ENCODE results near the gene MRNIP.

DNA sequence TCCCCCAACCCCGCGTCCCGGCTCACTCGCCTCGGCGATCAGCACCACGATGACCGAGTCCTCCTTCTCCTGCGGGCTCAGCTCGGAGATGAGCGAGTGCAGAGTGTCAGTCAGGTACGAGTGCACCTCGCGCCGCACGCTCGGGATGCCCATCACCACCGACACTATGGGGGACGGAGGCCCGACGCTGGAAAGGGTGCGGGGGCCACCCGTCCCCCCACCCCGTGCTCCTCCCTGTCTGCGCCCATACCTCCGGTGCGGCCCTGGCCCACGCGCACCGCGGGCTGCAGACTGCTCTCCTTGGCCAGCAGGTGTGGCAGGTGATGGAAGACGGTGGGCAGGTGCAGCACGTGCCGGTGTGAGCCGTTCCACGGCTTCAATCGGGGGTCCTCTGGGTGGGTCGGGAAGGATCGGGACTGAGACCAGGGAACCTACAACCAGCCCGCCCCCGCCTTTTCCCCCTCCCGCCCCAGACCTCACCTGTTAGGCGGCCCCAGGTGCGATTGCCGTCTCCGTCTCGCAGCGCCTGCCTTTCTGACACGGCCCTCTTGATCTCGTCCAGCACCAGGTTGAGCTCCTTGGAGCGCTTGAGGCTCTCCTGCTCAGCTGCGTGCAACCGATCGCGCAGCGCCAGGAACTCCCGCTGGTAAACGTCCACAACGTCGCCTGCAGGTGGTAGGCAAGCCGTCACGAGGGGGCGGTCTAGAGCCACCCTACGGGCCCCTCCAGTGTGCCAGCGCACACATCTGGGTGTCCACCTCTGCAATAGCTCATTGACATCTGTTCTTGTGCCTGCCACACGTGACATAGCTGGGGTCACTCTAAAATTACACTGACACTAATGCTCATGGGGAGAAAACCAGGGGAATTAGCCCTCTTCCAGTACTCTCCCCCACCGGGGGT is 57.1 kb downstream of the MRNIP start:
- no peak for TF ChIP-seq SUZ12 (IDR thresholded peaks at IDR 0.05; ENCODE audit: extremely low read depth, insufficient read depth, insufficient read length)
- TF ChIP-seq YY1 (IDR thresholded peaks at IDR 0.05; ENCODE audit: insufficient read depth, insufficient read length) = no peak
